Effector memory CD8-positive, alpha-beta T cell (primary cell): ENCODE measurements around the gene BTRC.
"Not testable (repeated sequence)": the region's sequence is repeated elsewhere in the genome, so short reads cannot be mapped to it uniquely, and the experiment has no call there.

ENCODE experiments used
- ATAC-seq: fragments of 150-1000 bp; cut with Tn5 transposase; replicated peaks from 2 replicates; pipeline ENCODE4 v1.10.0; 2021; ENCODE audit warnings: mild to moderate bottlenecking, moderate library complexity
- DNase-seq, 3 experiments: peaks; one replicate each; pipeline ENCODE4 v3.0.0; 2021
- H3K27ac Mint-ChIP-seq, 2 donors: one replicate each; pipeline ENCODE4 v1.8.0; 2022; ENCODE audit warnings: mild to moderate bottlenecking in 2 of 2, mixed read lengths in 2 of 2, moderate library complexity in 2 of 2
- H3K27me3 Mint-ChIP-seq, 2 donors: one replicate each; pipeline ENCODE4 v1.8.0; 2022; ENCODE audit warnings: mixed read lengths in 2 of 2
- H3K36me3 Mint-ChIP-seq: one replicate; pipeline ENCODE4 v1.8.0; 2022; ENCODE audit warnings: mild to moderate bottlenecking, moderate library complexity, mixed read lengths; ENCODE audit not compliant: insufficient read depth
- H3K4me1 Mint-ChIP-seq, 2 donors: one replicate each; pipeline ENCODE4 v1.8.0; 2022; ENCODE audit warnings: low read depth in 2 of 2, mixed read lengths in 2 of 2
- H3K4me3 Mint-ChIP-seq, 2 donors: one replicate each; pipeline ENCODE4 v1.8.0; 2022; ENCODE audit warnings: mild to moderate bottlenecking in 2 of 2, mixed read lengths in 2 of 2, moderate library complexity in 2 of 2
- H3K9me3 Mint-ChIP-seq, 2 donors: one replicate each; pipeline ENCODE4 v1.8.0; 2022; ENCODE audit warnings: mixed read lengths in 2 of 2

BTRC gene

DNA sequence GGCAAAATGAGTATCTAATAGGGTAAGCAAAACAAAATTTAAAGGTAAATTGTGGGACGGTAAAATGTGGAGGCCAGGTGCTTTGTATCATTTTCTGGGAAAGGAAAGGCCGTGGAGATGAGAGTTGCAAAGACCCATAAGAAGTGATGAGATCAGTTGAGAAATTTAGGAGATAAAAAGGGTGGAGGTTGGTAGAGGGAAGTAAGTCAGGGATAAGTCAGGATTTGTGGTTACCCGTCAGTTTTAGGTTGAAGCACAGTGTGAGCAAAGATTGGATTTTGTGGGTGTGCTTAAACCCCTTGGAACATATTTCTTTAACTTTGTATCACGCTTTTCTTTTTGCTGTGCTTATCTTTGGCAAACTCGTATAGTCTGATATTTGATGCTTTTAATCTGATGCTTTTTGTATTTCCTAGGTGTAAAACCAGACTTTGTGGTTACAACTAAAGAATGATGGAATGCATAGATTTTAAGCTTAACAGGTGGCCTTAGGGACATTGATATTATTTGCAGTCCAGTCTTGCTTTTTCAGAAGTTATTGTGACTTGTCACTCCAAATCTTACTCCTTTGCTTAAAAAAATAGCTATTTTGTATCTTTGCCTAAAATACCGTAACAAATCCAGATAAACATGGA lies 1.2 kb downstream of the BTRC start:
- H3K36me3 Mint-ChIP-seq: peaks cover 9% of the 10 kb centered on the region
- no peak for ATAC-seq
- no peak for DNase-seq
- no peaks in the 10 kb centered on the region for H3K9me3 Mint-ChIP-seq
- peaks cover 6 to 10% of the 10 kb centered on the region in 2 donors for H3K27me3 Mint-ChIP-seq
- peaks cover 16 to 18% of the 10 kb centered on the region in 2 donors for H3K4me1 Mint-ChIP-seq
- H3K27ac Mint-ChIP-seq: peak overlapping the region in 1 of 2 donors; percentile 99
- H3K4me3 Mint-ChIP-seq: peak overlapping the region; percentile 93 to 99

DNA sequence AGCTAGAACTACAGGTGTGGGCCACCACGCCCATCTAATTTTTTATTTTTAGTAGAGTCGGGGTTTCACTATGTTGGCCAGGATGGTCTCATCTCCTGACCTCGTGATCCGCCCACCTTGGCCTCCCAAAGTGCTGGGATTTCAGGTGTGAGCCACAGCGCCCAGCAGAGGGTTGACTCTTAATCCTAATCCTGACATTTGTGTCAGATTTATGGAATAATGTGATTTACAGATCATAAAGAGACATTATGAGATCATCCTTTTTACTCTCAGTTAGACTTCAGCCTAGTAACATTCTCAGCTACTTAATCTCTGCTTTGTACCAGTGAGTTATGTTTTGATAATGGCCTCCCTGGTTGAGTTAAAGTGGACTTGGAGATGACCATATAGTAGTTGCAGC lies 2.2 kb downstream of the BTRC start:
- Mint-ChIP-seq H3K27ac (no peak overlapping the region), H3K4me1 (peaks cover 16 to 18% of the 10 kb centered on the region in 2 donors), H3K4me3 (peak overlapping the region in 1 of 2 donors; percentile 21), H3K36me3 (peaks cover 9% of the 10 kb centered on the region), H3K9me3 (no peaks in the 10 kb centered on the region), H3K27me3 (peaks cover 0 to 1% of the 10 kb centered on the region in 2 donors)
- ATAC-seq (no peak), DNase-seq (no peak)

DNA sequence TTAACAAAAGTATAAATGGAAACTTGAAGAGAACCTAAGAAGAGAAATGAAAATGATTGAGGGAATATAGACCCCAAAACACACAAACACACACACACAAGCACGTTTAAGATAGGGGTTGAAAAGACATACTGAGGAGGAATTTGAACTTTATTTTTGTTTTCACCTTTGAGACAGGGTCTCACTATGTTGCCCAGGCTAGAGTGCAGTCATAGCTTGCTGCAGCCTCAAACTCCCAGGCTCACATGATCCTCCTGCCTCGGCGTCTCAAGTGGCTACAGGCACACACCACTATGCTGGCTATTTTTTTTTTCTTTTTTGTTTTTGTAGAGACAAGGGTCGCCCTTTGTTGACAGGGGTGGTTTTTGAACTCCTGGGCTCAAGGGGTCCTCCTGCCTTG lies 4.0 kb downstream of the BTRC start:
- peaks cover 15% of the 10 kb centered on the region for H3K36me3 Mint-ChIP-seq
- H3K4me1 Mint-ChIP-seq: peaks cover 19 to 26% of the 10 kb centered on the region in 2 donors
- no peaks in the 10 kb centered on the region for H3K27me3 Mint-ChIP-seq
- no peaks in the 10 kb centered on the region for H3K9me3 Mint-ChIP-seq
- no peak overlapping the region for H3K27ac Mint-ChIP-seq
- no peak for ATAC-seq
- H3K4me3 Mint-ChIP-seq: no peak overlapping the region
- no peak for DNase-seq

DNA sequence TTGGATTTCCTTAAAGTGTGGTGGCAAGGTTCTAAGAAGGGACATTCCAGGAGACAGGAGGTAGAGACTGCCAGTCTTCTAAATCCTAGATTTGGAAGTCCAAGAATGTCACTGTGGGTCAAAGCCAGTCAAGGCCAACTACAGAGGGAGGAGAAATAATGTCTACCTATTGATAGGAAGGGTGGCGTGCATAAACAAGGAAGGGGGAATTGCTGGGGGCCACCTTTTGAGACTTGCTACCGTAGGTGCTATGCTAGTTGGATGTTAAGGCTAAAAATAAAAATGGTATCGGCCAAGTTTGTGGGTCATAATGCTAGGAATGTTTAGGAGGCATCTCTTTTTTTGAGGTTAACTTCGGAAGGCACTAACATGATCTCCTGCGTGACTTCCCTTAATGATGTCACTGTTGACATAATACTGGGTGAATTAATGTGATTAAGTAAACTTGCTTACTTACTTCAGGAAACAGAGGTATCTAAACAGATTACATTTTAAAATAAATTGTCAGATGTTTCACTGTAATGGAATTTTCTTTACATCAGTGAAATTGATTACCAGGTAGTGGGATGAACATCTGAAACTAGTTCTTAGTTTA lies 4.8 kb downstream of the BTRC start:
- Mint-ChIP-seq H3K27me3 (no peaks in the 10 kb centered on the region), H3K9me3 (no peaks in the 10 kb centered on the region), H3K4me3 (no peak overlapping the region), H3K4me1 (peaks cover 17 to 30% of the 10 kb centered on the region in 2 donors), H3K36me3 (peaks cover 15% of the 10 kb centered on the region), H3K27ac (no peak overlapping the region)
- ATAC-seq (no peak), DNase-seq (no peak)

DNA sequence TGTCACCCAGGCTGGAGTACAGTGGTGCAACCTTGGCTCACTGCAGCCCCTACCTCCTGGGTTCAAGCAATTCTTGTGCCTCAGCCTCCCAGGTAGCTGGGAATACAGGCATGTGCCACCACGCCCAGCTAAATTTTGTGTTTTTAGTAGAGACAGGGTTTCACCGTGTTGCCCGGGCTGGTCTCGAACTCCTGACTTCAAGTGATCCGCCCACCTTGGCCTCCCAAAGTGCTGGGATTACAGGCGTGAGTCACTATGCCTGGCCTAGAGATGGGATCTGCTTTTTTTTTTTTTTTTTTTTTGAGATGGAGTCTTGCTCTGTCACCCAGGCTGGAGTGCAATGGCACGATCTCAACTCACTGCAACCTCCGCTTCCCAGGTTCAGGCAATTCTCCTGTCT lies 6.1 kb downstream of the BTRC start:
- not testable (repeated sequence) for DNase-seq, ATAC-seq, H3K27ac Mint-ChIP-seq, H3K4me3 Mint-ChIP-seq, H3K9me3 Mint-ChIP-seq, H3K27me3 Mint-ChIP-seq
- H3K36me3 Mint-ChIP-seq: peaks cover 11% of the 10 kb centered on the region
- peaks cover 10 to 27% of the 10 kb centered on the region in 2 donors for H3K4me1 Mint-ChIP-seq

DNA sequence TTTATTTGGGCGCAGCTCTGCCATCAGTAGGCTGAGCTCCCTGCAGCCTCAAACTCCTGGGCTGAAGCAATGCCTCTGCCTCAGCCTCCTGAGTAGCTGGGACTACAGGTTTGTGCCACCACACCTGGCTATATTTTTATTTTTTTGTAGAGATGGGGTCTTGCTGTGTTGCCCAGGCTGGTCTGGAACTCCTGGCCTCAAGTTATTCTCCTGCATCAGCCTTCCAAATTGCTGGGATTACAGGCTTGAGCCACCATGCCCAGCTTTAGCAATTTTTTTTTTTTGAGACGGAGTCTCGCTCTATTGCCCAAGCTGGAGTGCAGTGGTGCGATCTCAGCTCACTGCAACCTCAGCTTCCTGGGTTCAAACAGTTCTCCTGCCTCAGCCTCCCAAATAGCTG lies 6.9 kb downstream of the BTRC start:
- H3K4me3 Mint-ChIP-seq, H3K27ac Mint-ChIP-seq, H3K27me3 Mint-ChIP-seq, ATAC-seq, DNase-seq, H3K9me3 Mint-ChIP-seq: not testable (repeated sequence)
- peaks cover 10 to 27% of the 10 kb centered on the region in 2 donors for H3K4me1 Mint-ChIP-seq
- H3K36me3 Mint-ChIP-seq: peaks cover 16% of the 10 kb centered on the region

DNA sequence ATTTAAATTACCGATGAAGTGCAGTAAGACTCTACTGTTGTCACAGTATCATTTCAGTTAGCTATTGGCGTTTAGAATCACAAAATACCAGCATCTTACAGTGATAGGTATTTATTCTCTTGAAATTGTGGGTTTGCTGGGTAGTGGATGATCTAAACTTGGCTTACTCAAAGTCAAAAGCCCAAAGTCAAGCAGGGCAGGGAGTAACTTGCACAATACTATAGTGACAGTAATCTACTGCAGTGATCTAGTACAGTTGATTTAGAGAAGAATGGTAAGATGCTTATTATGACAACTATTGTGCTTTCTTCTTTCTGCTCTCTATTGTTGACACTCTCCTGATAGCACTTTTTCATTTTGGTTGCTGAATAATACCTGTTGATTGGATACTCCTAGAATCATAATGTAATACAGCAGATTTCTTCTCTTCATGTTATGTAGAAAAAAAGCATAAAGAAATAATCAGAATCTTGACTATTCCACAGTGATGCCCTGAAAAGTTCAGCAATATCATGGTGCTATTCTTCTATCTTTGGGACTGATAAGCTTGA lies 10.0 kb downstream of the BTRC start:
- no peak for DNase-seq
- H3K9me3 Mint-ChIP-seq: no peaks in the 10 kb centered on the region
- ATAC-seq: no peak
- peaks cover 19% of the 10 kb centered on the region for H3K36me3 Mint-ChIP-seq
- H3K27ac Mint-ChIP-seq: peak overlapping the region in 1 of 2 donors; percentile 19
- peaks cover 6 to 37% of the 10 kb centered on the region in 2 donors for H3K4me1 Mint-ChIP-seq
- H3K4me3 Mint-ChIP-seq: no peak overlapping the region
- H3K27me3 Mint-ChIP-seq: no peaks in the 10 kb centered on the region

DNA sequence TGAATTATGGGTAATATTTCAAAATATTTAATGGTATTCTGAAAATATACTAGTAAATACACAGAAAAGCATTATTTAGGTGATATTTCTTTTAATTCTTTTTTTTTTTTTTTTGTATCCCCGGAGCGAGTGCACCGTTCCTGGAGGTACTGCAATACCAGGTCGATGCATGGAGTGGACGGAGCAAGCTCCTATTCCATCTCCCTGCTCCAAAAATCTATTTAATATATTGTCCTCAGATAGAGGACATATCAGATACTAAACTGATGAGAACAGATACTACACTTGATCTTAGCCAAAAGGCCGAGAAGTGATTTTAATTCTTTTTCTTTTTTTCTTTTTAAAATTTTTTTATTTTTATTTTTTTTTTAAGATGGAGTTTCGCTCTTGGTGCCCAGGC lies 10.8 kb downstream of the BTRC start:
- Mint-ChIP-seq H3K4me3 (no peak overlapping the region), H3K27me3 (no peaks in the 10 kb centered on the region), H3K27ac (no peak overlapping the region), H3K9me3 (no peaks in the 10 kb centered on the region), H3K4me1 (peaks cover 7 to 41% of the 10 kb centered on the region in 2 donors), H3K36me3 (peaks cover 22% of the 10 kb centered on the region)
- ATAC-seq: no peak
- DNase-seq: no peak

DNA sequence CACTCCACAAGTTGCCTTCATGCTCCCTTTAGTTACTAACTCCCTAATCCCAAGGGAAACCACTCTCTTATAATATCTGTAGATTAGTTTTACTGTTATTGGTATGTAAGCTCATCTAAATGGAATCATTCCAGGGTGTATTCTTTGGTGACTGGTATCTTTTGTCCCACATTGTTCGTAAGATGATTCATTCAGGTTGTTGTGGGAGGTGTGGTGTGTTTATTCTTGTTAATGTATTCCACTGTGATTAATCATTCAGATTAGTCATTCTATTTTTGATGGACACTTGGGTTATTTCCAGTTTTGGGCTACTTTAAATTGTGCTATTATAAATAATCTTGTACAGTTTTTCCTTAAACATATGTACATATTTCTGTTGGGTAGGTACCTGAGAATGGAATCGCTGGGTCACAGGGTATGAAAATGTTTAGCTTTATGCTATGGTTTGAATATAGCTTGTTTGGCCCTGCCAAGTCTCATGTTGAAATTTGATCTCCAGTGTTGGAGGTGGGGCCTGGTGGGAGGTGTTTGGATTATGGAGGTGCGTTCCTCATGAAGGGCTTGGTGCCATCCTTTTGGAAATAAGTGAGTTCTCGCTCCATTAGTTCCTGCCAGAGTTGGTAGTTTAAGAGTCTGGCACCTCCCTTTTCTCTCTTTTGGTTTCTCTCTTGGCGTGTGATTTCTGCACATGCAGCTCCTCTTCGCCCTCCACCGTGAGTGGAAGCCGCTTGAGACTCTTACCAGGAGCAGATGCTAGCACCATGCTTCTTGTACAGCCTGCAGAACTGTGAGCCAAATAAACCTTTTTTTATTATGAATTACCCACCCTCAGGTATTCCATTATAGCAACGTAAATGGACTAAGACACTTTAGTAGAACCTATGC lies 13.8 kb downstream of the BTRC start:
- no peak overlapping the region for H3K4me3 Mint-ChIP-seq
- no peaks in the 10 kb centered on the region for H3K27me3 Mint-ChIP-seq

DNA sequence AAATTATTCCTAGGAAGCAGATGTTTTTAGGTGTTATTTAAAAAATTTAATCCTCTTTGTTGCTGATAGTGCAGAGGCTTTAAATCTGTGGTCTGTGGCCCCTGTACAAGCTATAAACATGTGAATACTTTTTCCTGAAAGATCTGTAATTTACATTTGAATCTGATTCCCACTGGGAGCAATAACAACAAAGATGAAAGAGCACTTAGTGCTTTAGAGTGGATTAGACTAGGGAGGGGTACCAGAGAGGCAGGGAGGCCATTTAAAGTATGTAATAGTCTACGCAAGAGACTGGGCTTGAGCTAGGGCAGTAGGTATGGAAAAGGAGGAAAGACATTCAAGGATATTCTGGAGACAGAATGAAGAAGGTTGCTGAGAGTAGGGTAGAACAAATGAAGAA lies 19.1 kb downstream of the BTRC start:
- no peaks in the 10 kb centered on the region for H3K9me3 Mint-ChIP-seq
- H3K4me1 Mint-ChIP-seq: peaks cover 17 to 38% of the 10 kb centered on the region in 2 donors
- peaks cover 12% of the 10 kb centered on the region for H3K36me3 Mint-ChIP-seq
- ATAC-seq: no peak
- H3K4me3 Mint-ChIP-seq: no peak overlapping the region
- no peak overlapping the region for H3K27ac Mint-ChIP-seq
- no peak for DNase-seq
- no peaks in the 10 kb centered on the region for H3K27me3 Mint-ChIP-seq

More for the DNA sequence above, 13.8 kb downstream of the BTRC start:
- Mint-ChIP-seq H3K4me1 (peaks cover 10 to 46% of the 10 kb centered on the region in 2 donors), H3K36me3 (peaks cover 23% of the 10 kb centered on the region), H3K9me3 (no peaks in the 10 kb centered on the region), H3K27ac (no peak overlapping the region)
- ATAC-seq (no peak), DNase-seq (no peak)

DNA sequence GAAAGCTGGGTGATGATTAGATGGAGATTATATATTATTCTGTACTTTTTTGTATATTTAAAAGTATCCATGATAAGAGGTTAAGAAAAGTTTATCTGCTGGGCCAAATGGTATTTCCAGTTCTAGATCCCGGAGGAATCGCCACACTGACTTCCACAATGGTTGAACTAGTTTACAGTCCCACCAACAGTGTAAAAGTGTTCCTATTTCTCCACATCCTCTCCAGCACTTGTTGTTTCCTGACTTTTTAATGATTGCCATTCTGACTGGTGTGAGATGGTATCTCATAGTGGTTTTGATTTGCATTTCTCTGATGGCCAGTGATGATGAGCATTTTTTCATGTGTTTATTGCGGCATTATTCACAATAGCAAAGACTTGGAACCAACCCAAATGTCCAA lies 20.0 kb downstream of the BTRC start:
- ATAC-seq, DNase-seq, H3K27me3 Mint-ChIP-seq, H3K9me3 Mint-ChIP-seq, H3K36me3 Mint-ChIP-seq, H3K27ac Mint-ChIP-seq, H3K4me3 Mint-ChIP-seq: not testable (repeated sequence)
- H3K4me1 Mint-ChIP-seq: peaks cover 16 to 38% of the 10 kb centered on the region in 2 donors

DNA sequence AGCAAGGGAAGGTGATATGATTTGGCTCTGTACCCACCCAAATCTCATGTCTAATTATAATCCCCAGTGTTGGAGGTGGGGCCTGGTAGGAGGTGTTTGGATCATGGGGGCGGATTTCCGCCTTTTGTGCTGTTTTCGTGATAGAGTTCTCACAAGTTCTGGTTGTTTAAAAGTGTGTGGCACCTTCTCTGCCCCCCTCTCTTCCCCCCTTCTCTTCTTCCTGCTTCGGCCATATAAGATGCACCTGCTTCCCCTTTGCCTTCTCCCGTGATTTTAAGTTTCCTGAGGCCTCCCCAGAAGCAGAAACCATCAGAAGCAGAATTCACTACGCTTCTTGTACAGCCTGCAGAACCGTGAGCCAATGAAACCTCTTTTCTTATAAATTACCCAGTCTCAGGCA lies 21.1 kb downstream of the BTRC start:
- Mint-ChIP-seq H3K27ac (peak overlapping the region in 1 of 2 donors; percentile 30), H3K4me3 (no peak overlapping the region), H3K36me3 (peaks cover 3% of the 10 kb centered on the region), H3K4me1 (peaks cover 11 to 31% of the 10 kb centered on the region in 2 donors), H3K9me3 (no peaks in the 10 kb centered on the region), H3K27me3 (no peaks in the 10 kb centered on the region)
- DNase-seq (no peak), ATAC-seq (no peak)

DNA sequence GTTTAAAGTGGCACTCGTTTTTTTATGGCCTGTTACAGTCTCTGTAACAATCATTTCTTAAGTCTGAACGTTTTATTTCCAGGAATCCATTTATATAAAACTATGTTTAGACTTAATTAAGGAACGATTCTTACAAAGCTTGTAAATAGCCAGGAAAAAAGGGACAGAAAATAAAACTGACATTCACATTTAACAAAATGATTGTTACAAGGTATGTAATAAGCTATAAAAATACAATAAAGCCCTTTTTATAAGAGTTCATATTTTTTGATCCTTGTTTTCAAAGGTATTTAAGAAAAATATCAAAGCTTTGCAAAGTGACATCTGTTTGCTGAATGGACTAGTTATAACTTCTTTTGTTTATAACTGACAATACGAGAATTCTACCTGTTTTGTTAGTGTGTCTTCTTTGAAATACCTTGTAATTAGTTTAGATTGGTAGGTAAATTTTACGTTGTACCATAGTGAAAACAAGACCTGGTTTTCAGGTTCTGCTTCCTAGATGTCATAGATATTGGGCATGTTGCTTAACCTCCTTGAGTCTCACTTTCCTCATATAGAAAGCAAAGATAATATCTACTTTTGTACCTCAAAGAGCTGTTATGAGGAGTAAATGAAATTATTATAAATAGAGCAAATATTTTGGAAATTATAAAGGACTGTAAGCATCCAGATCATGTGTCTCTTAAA lies 25.8 kb downstream of the BTRC start:
- Mint-ChIP-seq H3K27ac (no peak overlapping the region), H3K27me3 (no peaks in the 10 kb centered on the region), H3K36me3 (peaks cover 4% of the 10 kb centered on the region), H3K4me3 (no peak overlapping the region), H3K9me3 (no peaks in the 10 kb centered on the region), H3K4me1 (peaks cover 10 to 31% of the 10 kb centered on the region in 2 donors)
- DNase-seq (no peak), ATAC-seq (no peak)
